NCI-H146 treated with DMSO at 0.1 percent for 48 hours (cell line): ENCODE measurements around the gene UBE3A.

Source experiments
- DNase-seq: peaks from one replicate; lab custom pipeline; 2025; ENCODE audit not compliant: unreplicated experiment; lab: John Stamatoyannopoulos, UW

Gene UBE3A

GRCh38 chr15:25335279-25335678, 103.5 kb downstream of the UBE3A start:
- no peak for DNase-seq

GRCh38 chr15:25333049-25333448, 105.8 kb downstream of the UBE3A start:
- DNase-seq = no peak

- DNase-seq = no peak
Measured at GRCh38 chr15:25332306-25332705, 106.5 kb downstream of the UBE3A start.

GRCh38 chr15:25331860-25332259, 107.0 kb downstream of the UBE3A start:
- no peak for DNase-seq

GRCh38 chr15:25331404-25331803, 107.4 kb downstream of the UBE3A start:
- no peak for DNase-seq

GRCh38 chr15:25329696-25330095, 109.1 kb downstream of the UBE3A start:
- DNase-seq = no peak

- DNase-seq = no peak
Measured at GRCh38 chr15:25327686-25328085, 111.1 kb downstream of the UBE3A start.

- DNase-seq = no peak
Measured at GRCh38 chr15:25325187-25325586, 113.6 kb downstream of the UBE3A start.

GRCh38 chr15:25323420-25323819, 115.4 kb downstream of the UBE3A start:
- no peak for DNase-seq

GRCh38 chr15:25287823-25288222, 151.0 kb downstream of the UBE3A start:
- no peak for DNase-seq
